HepG2 (cell line): ENCODE data around the gene NSG2. TPM values are rescaled to one million over a fixed set of nuclear protein-coding genes. Genes with fewer than 3 reads are reported as not detected.
A peak's percentile ranks its signal among the peaks of the same experiment; 100 is the strongest.

Experiments used
- ARNT ChIP-seq: fragments of 450-650 bp; IDR thresholded peaks from 2 replicates; pipeline ENCODE4 v1.6.1; 2017
- ATRX ChIP-seq: sonication (generic); formaldehyde crosslinking; IDR thresholded peaks from 2 replicates; pipeline ENCODE4 v1.4.0; 2020; ENCODE audit warnings: missing genetic modification reagents, borderline replicate concordance
- CREB1 ChIP-seq, 2 experiments: fragments of 450-650 bp in 1 of 2; IDR thresholded peaks; 2 replicates each; pipeline ENCODE4 v1.6.1; 2016 to 2017; ENCODE audit warnings: control low read depth in 1 of 2, mild to moderate bottlenecking in 1 of 2, missing compliant biosample characterization in 1 of 2, missing genetic modification characterization in 1 of 2
- ETV5 ChIP-seq: IDR thresholded peaks from 2 replicates; pipeline ENCODE4 v1.6.1; 2018; ENCODE audit warnings: missing biosample characterization, missing genetic modification reagents, inconsistent platforms, borderline replicate concordance
- GATAD1 ChIP-seq: IDR thresholded peaks from 2 replicates; pipeline ENCODE4 v1.6.1; 2016; ENCODE audit warnings: missing genetic modification reagents, missing compliant biosample characterization
- HDAC6 ChIP-seq: fragments of 200-600 bp; sonication (generic); IDR thresholded peaks from 2 replicates; pipeline ENCODE4 v1.7.0; 2017; ENCODE audit warnings: mild to moderate bottlenecking, antibody characterized with exemption, low read length, low read depth
- JDP2 ChIP-seq: sonication (generic); formaldehyde crosslinking; IDR thresholded peaks from 2 replicates; pipeline ENCODE4 v1.8.1; 2022; ENCODE audit warnings: missing genetic modification reagents, borderline replicate concordance
- KAT7 ChIP-seq: IDR thresholded peaks from 2 replicates; pipeline ENCODE4 v1.6.1; 2018; ENCODE audit warnings: borderline replicate concordance, missing compliant biosample characterization
- MAZ ChIP-seq, 2 experiments: sonication (generic) in 1 of 2; formaldehyde crosslinking in 1 of 2; IDR thresholded peaks; 2 replicates each; pipeline versions ENCODE4 v1.5.0 to v1.6.1; 2012 to 2020; ENCODE audit warnings: low read depth in 2 of 2, mild to moderate bottlenecking in 2 of 2, borderline replicate concordance in 1 of 2, improper control_type of control experiment in 1 of 2, low read length in 1 of 2, missing genetic modification reagents in 1 of 2, moderate library complexity in 1 of 2
- PAWR ChIP-seq: sonication (generic); formaldehyde crosslinking; IDR thresholded peaks from 2 replicates; pipeline ENCODE4 v1.4.0; 2020; ENCODE audit warnings: missing genetic modification reagents, mild to moderate bottlenecking, borderline replicate concordance
- RAD51 ChIP-seq: fragments of 450-650 bp; IDR thresholded peaks from 2 replicates; pipeline ENCODE4 v1.6.1; 2016; ENCODE audit warnings: borderline replicate concordance
- RFX5 ChIP-seq: IDR thresholded peaks from 2 replicates; pipeline ENCODE4 v1.6.1; 2011; ENCODE audit warnings: low read depth, low read length, improper control_type of control experiment
- RXRA ChIP-seq: sonication (generic); formaldehyde crosslinking; IDR thresholded peaks from 2 replicates; pipeline ENCODE4 v1.5.1; 2020; ENCODE audit warnings: missing genetic modification reagents
- ZC3H4 ChIP-seq: sonication (generic); formaldehyde crosslinking; IDR thresholded peaks from 2 replicates; pipeline ENCODE4 v1.4.0; 2020; ENCODE audit warnings: missing genetic modification reagents, borderline replicate concordance
- ZFP62 ChIP-seq: sonication (generic); formaldehyde crosslinking; IDR thresholded peaks from 2 replicates; pipeline ENCODE4 v1.4.0; 2020; ENCODE audit warnings: missing genetic modification reagents
- ZNF207 ChIP-seq: fragments of 450-650 bp; IDR thresholded peaks from 2 replicates; pipeline ENCODE4 v1.6.1; 2016; ENCODE audit warnings: antibody characterized with exemption, borderline replicate concordance
- ZNF260 ChIP-seq: sonication (generic); formaldehyde crosslinking; IDR thresholded peaks from 2 replicates; pipeline ENCODE4 v1.4.0; 2020; ENCODE audit warnings: missing genetic modification reagents, low read depth, mild to moderate bottlenecking, borderline replicate concordance
- ZNF510 ChIP-seq: sonication (generic); formaldehyde crosslinking; IDR thresholded peaks from 2 replicates; pipeline ENCODE4 v1.4.0; 2020; ENCODE audit warnings: low read depth, mild to moderate bottlenecking, missing genetic modification reagents
- ZNF549 ChIP-seq: sonication (generic); formaldehyde crosslinking; IDR thresholded peaks from 2 replicates; pipeline ENCODE4 v1.5.0; 2020; ENCODE audit warnings: missing genetic modification reagents
- ZNF577 ChIP-seq: sonication (generic); formaldehyde crosslinking; IDR thresholded peaks from 2 replicates; pipeline ENCODE4 v1.4.0; 2020; ENCODE audit warnings: mild to moderate bottlenecking, low read depth, missing genetic modification reagents, borderline replicate concordance
- ZNF589 ChIP-seq: sonication (generic); formaldehyde crosslinking; conservative IDR thresholded peaks from 2 replicates; pipeline ENCODE4 v1.8.0; 2022; ENCODE audit warnings: mild to moderate bottlenecking, moderate library complexity, missing genetic modification reagents
- ZNF746 ChIP-seq: sonication (generic); formaldehyde crosslinking; IDR thresholded peaks from 2 replicates; pipeline ENCODE4 v1.8.0; 2022; ENCODE audit warnings: mild to moderate bottlenecking, missing genetic modification reagents
- ZNF772 ChIP-seq: sonication (generic); formaldehyde crosslinking; IDR thresholded peaks from 2 replicates; pipeline ENCODE4 v1.5.0; 2020; ENCODE audit warnings: mild to moderate bottlenecking, missing genetic modification reagents
- ZNF841 ChIP-seq: sonication (generic); formaldehyde crosslinking; IDR thresholded peaks from 2 replicates; pipeline ENCODE4 v1.8.1; 2023; ENCODE audit warnings: missing genetic modification reagents, borderline replicate concordance
- ZNF891 ChIP-seq: sonication (generic); formaldehyde crosslinking; IDR thresholded peaks from 2 replicates; pipeline ENCODE4 v1.5.0; 2020; ENCODE audit warnings: mild to moderate bottlenecking, missing genetic modification reagents
- polyA plus RNA-seq, 8 experiments: library from polyadenylated mRNA; depleted of rRNA in 3 of 8; stranded (reverse) in 7 of 8; unstranded in 1 of 8; fragments of >200 nt; fragmentation: Illumina TruSeq in 4 of 8; extraction: Trizol in 4 of 8; gene quantifications; 2 replicates each; pipeline versions ENCODE4 v1.2.1 to v1.2.3, GENCODE V29; 2011 to 2016; ENCODE audit warnings: low read depth in 4 of 8, missing spikeins in 1 of 8, mixed read lengths in 1 of 8; ENCODE audit not compliant: insufficient read depth in 1 of 8
- total RNA-seq, 5 experiments: library from RNA; depleted of rRNA; stranded (reverse); fragments of >200 nt; fragmentation: Illumina TruSeq; extraction: Trizol; gene quantifications; 2 replicates each; pipeline ENCODE4 v1.2.3, GENCODE V29; 2016; ENCODE audit warnings: low read depth in 1 of 5
- TF ChIP-seq, protein P1 (sequence below): sonication (generic); formaldehyde crosslinking; IDR thresholded peaks from 2 replicates; pipeline ENCODE4 v1.8.0; 2022; ENCODE audit warnings: missing genetic modification reagents, mild to moderate bottlenecking, inconsistent platforms, borderline replicate concordance
- TF ChIP-seq, protein P2 (sequence below): sonication (generic); formaldehyde crosslinking; conservative IDR thresholded peaks from 2 replicates; pipeline ENCODE4 v1.8.0; 2022; ENCODE audit warnings: mild to moderate bottlenecking, moderate library complexity, missing genetic modification reagents
- TF ChIP-seq, protein P3 (sequence below): sonication (generic); formaldehyde crosslinking; IDR thresholded peaks from 2 replicates; pipeline ENCODE4 v1.4.0; 2020; ENCODE audit warnings: low read depth, mild to moderate bottlenecking, missing genetic modification reagents

Gene NSG2
- total and polyA plus RNA-seq, 2 of the 13 experiments (the other 11 are each of a cell fraction or from before 2014, with no cell fraction given): 0.21 TPM; not detected in 1

DNA sequence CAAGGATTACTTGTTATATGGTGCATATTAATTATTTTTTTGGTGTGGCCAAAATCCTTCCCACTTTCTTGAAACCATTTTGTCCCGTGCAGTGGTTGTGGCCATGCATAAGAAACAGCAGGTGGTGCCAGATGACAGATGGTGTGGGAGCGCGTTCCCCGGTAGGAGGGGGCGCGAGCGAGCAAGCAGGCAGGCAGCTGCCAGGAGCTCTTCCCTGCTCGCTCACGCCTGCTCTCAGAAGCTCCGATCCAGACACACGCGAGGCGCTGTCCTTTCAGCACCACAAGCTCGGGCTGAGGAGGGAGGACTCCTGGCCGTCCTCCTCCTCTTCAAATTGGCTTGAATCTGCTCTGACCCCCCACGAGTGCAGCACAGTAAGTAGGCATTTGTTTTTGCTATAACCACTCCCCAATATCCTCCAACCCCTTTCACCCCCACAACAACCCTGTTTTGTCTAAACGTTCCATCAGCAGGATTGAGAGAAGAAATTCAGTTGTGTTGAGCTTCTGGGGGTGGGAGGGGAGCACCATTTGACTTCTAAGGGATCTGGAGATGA lies at the start of gene NSG2 (continued):
- TF ChIP-seq, protein P1, sequence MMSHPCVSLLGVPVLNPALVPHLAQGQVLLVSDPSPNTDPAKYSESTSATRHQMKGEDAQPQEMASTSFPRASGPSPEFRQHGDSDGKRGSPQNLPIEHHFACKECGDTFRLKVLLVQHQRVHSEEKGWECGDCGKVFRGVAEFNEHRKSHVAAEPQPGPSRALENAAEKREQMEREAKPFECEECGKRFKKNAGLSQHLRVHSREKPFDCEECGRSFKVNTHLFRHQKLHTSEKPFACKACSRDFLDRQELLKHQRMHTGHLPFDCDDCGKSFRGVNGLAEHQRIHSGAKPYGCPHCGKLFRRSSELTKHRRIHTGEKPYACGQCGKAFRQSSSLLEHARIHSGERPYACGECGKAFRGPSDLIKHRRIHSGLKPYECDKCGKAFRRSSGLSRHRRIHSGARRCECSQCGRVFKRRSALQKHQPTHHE (CRISPR knock-in tag): no peak
- no peak for TF ChIP-seq CREB1 (IDR thresholded peaks at IDR 0.05)
- TF ChIP-seq CREB1 (CRISPR knock-in tag; IDR thresholded peaks at IDR 0.05): no peak
- peak; percentile 96 for TF ChIP-seq MAZ (IDR thresholded peaks at IDR 0.05; ENCODE audit: borderline replicate concordance, low read depth, low read length)
- peak; percentile 90 for TF ChIP-seq MAZ (CRISPR knock-in tag; IDR thresholded peaks at IDR 0.05; ENCODE audit: low read depth)
- no peak for TF ChIP-seq HDAC6
- no peak; the same call in 1 of the 2 replicates for TF ChIP-seq GATAD1
- no peak for TF ChIP-seq ZNF510 (CRISPR knock-in tag)
- TF ChIP-seq ZNF746 (CRISPR knock-in tag): no peak
- TF ChIP-seq ZNF589 (CRISPR knock-in tag): no peak
- TF ChIP-seq ZNF577: no peak
- TF ChIP-seq, protein P2, sequence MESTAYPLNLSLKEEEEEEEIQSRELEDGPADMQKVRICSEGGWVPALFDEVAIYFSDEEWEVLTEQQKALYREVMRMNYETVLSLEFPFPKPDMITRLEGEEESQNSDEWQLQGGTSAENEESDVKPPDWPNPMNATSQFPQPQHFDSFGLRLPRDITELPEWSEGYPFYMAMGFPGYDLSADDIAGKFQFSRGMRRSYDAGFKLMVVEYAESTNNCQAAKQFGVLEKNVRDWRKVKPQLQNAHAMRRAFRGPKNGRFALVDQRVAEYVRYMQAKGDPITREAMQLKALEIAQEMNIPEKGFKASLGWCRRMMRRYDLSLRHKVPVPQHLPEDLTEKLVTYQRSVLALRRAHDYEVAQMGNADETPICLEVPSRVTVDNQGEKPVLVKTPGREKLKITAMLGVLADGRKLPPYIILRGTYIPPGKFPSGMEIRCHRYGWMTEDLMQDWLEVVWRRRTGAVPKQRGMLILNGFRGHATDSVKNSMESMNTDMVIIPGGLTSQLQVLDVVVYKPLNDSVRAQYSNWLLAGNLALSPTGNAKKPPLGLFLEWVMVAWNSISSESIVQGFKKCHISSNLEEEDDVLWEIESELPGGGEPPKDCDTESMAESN (CRISPR knock-in tag): 0 out of 2 replicates have a peak, but pooled peaks have one; percentile 44
- peak; percentile 23; the same call in 1 of the 2 replicates for TF ChIP-seq RXRA (CRISPR knock-in tag)
- TF ChIP-seq PAWR (CRISPR knock-in tag): no peak
- TF ChIP-seq ZNF207: no peak
- TF ChIP-seq ZFP62 (CRISPR knock-in tag): no peak
- no peak for TF ChIP-seq ZNF891 (CRISPR knock-in tag)
- TF ChIP-seq, protein P3, sequence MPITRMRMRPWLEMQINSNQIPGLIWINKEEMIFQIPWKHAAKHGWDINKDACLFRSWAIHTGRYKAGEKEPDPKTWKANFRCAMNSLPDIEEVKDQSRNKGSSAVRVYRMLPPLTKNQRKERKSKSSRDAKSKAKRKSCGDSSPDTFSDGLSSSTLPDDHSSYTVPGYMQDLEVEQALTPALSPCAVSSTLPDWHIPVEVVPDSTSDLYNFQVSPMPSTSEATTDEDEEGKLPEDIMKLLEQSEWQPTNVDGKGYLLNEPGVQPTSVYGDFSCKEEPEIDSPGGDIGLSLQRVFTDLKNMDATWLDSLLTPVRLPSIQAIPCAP (CRISPR knock-in tag): no peak
- no peak for TF ChIP-seq RFX5
- no peak for TF ChIP-seq ZNF260 (CRISPR knock-in tag)
- no peak for TF ChIP-seq JDP2
- no peak for TF ChIP-seq ETV5 (CRISPR knock-in tag)
- no peak for TF ChIP-seq KAT7 (CRISPR knock-in tag)
- no peak for TF ChIP-seq RAD51
- no peak for TF ChIP-seq ZNF549 (CRISPR knock-in tag)
- no peak for TF ChIP-seq ZC3H4 (CRISPR knock-in tag)
- TF ChIP-seq ARNT: no peak
- TF ChIP-seq ATRX (CRISPR knock-in tag): no peak
- no peak for TF ChIP-seq ZNF841 (CRISPR knock-in tag)
- 0 out of 2 replicates have a peak, but pooled peaks have one; percentile 40 for TF ChIP-seq ZNF772 (CRISPR knock-in tag)
